HCT116 (cell line): Measurements from ENCODE around the gene RBFOX2. TPM values are rescaled to one million over a fixed set of nuclear protein-coding genes. Genes with fewer than 3 reads are reported as not detected.

Experiments used
- ATAC-seq: fragments of 200-7000 bp; cut with Tn5 transposase; 2 replicates; pipeline ENCODE4 v1.9.1; 2020; ENCODE audit warnings: mild to moderate bottlenecking, moderate library complexity
- BruUV-seq: library from RNA; stranded (reverse); fragments of 400-500 nt; replicated peaks from 2 replicates; lab custom pipeline; 2021; lab: Mats Ljungman, UMichigan
- CTCF ChIA-PET: fragments of 300-600 bp; sonication (Branson Sonifier 250); formaldehyde crosslinking; loops from one replicate; lab custom pipeline; 2021; ENCODE audit warnings: antibody characterized with exemption; lab: Charles Lee
- POLR2A ChIA-PET: fragments of 300-600, 350-600 bp; sonication (Branson Sonifier 250); formaldehyde crosslinking; loops from one replicate; lab custom pipeline; 2021; ENCODE audit warnings: antibody characterized with exemption; lab: Charles Lee
- RAD21 ChIA-PET, 2 experiments: fragments of 300-600 bp; sonication (Branson Sonifier 250); formaldehyde crosslinking; loops; one replicate each; lab custom pipeline; 2023; ENCODE audit warnings: low total read pairs in 2 of 2; ENCODE audit not compliant: uncharacterized antibody in 2 of 2, unreplicated experiment in 2 of 2, low non-redundant PET in 1 of 2; lab: Charles Lee
- DNase-seq: peaks from one replicate; pipeline ENCODE4 v3.0.0-alpha.2; 2010; ENCODE audit warnings: low read depth, low spot score
- H2AFZ ChIP-seq: fragments of 200-600 bp; shearing (Covaris generic), sonication (generic); 2 replicates; pipeline ENCODE4 v1.6.1; 2017; ENCODE audit warnings: low read depth, mixed run types, mixed read lengths, antibody characterized with exemption, low read length; ENCODE audit not compliant: poor library complexity, severe bottlenecking
- H3K27ac ChIP-seq: 2 replicates; pipeline ENCODE4 v1.5.1; 2012; ENCODE audit warnings: low read depth, low read length
- H3K27me3 ChIP-seq: fragments of 200-600 bp; sonication (generic); 2 replicates; pipeline ENCODE4 v1.6.1; 2016; ENCODE audit warnings: mixed run types, low read length, mixed read lengths; ENCODE audit not compliant: insufficient read depth
- H3K36me3 ChIP-seq, 2 experiments: fragments of 200-500 bp in 1 of 2; fragments of 200-600 bp in 1 of 2; sonication (Bioruptor generic) in 1 of 2; sonication (generic) in 1 of 2; 2 replicates each; pipeline versions ENCODE4 v1.5.1 to v1.6.1; 2014 to 2016; ENCODE audit warnings: low read length in 2 of 2, inconsistent platforms in 1 of 2, mixed read lengths in 1 of 2, mixed run types in 1 of 2; ENCODE audit not compliant: insufficient read depth in 2 of 2, control insufficient read depth in 1 of 2
- H3K4me1 ChIP-seq, 2 experiments: fragments of 200-600 bp in 1 of 2; sonication (generic) in 1 of 2; 2 replicates each; pipeline versions ENCODE4 v1.5.1 to v1.6.1; 2012 to 2017; ENCODE audit warnings: low read length in 2 of 2, inconsistent platforms in 1 of 2, mild to moderate bottlenecking in 1 of 2, mixed read lengths in 1 of 2, mixed run types in 1 of 2, moderate library complexity in 1 of 2; ENCODE audit not compliant: insufficient read depth in 2 of 2, control insufficient read depth in 1 of 2
- H3K4me2 ChIP-seq: fragments of 200-600 bp; sonication (generic); 2 replicates; pipeline ENCODE4 v1.6.1; 2017; ENCODE audit warnings: mixed run types, low read length, mixed read lengths
- H3K4me3 ChIP-seq, 2 experiments: fragments of 200-600 bp in 1 of 2; sonication (generic) in 1 of 2; replicated peaks in 1 of 2; 2 replicates each; pipeline ENCODE4 v1.5.1; 2011 to 2016; ENCODE audit warnings: low read length in 2 of 2, control low read depth in 1 of 2, low read depth in 1 of 2, mild to moderate bottlenecking in 1 of 2, mixed read lengths in 1 of 2, mixed run types in 1 of 2
- H3K79me2 ChIP-seq: fragments of 200-600 bp; sonication (generic); 2 replicates; pipeline ENCODE4 v1.6.1; 2017; ENCODE audit warnings: mild to moderate bottlenecking, mixed run types, low read length, moderate library complexity, mixed read lengths; ENCODE audit not compliant: insufficient read depth
- H3K9ac ChIP-seq: fragments of 200-600 bp; sonication (generic); 2 replicates; pipeline ENCODE4 v1.6.1; 2016; ENCODE audit warnings: low read length, mixed read lengths
- H3K9me2 ChIP-seq: fragments of 200-600 bp; sonication (generic), shearing (Covaris generic); 2 replicates; pipeline ENCODE4 v1.6.1; 2017; ENCODE audit warnings: mixed run types, mild to moderate bottlenecking, moderate library complexity; ENCODE audit not compliant: insufficient read depth
- H3K9me3 ChIP-seq, 2 experiments: fragments of 200-500 bp in 1 of 2; fragments of 200-600 bp in 1 of 2; sonication (Bioruptor generic) in 1 of 2; sonication (generic) in 1 of 2; 2 replicates each; pipeline ENCODE4 v1.6.1; 2014 to 2017; ENCODE audit warnings: low read length in 2 of 2, mixed read lengths in 2 of 2, inconsistent platforms in 1 of 2, low read depth in 1 of 2, mild to moderate bottlenecking in 1 of 2, mixed run types in 1 of 2, moderate library complexity in 1 of 2; ENCODE audit not compliant: control insufficient read depth in 1 of 2, insufficient read depth in 1 of 2
- H4K20me1 ChIP-seq: fragments of 200-600 bp; sonication (generic), shearing (Covaris generic); 2 replicates; pipeline ENCODE4 v1.6.1; 2017; ENCODE audit warnings: mixed run types, mild to moderate bottlenecking, moderate library complexity; ENCODE audit not compliant: insufficient read depth
- CEBPB ChIP-seq: IDR thresholded peaks from 2 replicates; pipeline ENCODE4 v1.6.1; 2012; ENCODE audit warnings: low read depth
- ELF1 ChIP-seq: IDR thresholded peaks from 2 replicates; pipeline ENCODE4 v1.6.1; 2012; ENCODE audit warnings: low read depth, borderline replicate concordance
- EZH2 ChIP-seq: fragments of 200-600 bp; sonication (generic); IDR thresholded peaks from 2 replicates; pipeline ENCODE4 v1.6.1; 2017; ENCODE audit warnings: antibody characterized with exemption, mixed run types
- EZH2phosphoT487 ChIP-seq: fragments of 200-600 bp; IDR thresholded peaks from 2 replicates; pipeline ENCODE4 v1.6.1; 2018; ENCODE audit warnings: antibody characterized with exemption, borderline replicate concordance
- POLR2A ChIP-seq: IDR thresholded peaks from 2 replicates; pipeline ENCODE4 v1.7.0; 2011; ENCODE audit warnings: borderline replicate concordance; ENCODE audit not compliant: insufficient read depth, insufficient read length; ENCODE audit errors: extremely low read depth
- SIN3A ChIP-seq: IDR thresholded peaks from 2 replicates; pipeline ENCODE4 v1.6.1; 2012; ENCODE audit warnings: low read depth
- ZFX ChIP-seq: fragments of 450-650 bp; IDR thresholded peaks from 2 replicates; pipeline ENCODE4 v1.6.1; 2017
- intact Hi-C: fragments of 100-400 bp; cut with micrococcal nuclease; formaldehyde crosslinking; loops from 2 replicates; pipeline ENCODE4 v1.10.0; 2022
- total RNA-seq: library from RNA; stranded (reverse); gene quantifications from one replicate; pipeline ENCODE4 v1.2.1, GENCODE V29; 2021; ENCODE audit not compliant: unreplicated experiment
- TF ChIP-seq, protein P1 (sequence below): IDR thresholded peaks from 2 replicates; pipeline ENCODE4 v1.6.1; 2011; ENCODE audit warnings: mild to moderate bottlenecking, low read length, moderate library complexity; ENCODE audit not compliant: insufficient replicate concordance; ENCODE audit errors: extremely low read depth
- TF ChIP-seq, protein P2 (sequence below): IDR thresholded peaks from 2 replicates; pipeline ENCODE4 v1.6.1; 2012
- TF ChIP-seq, protein P3 (sequence below): IDR thresholded peaks from 2 replicates; pipeline ENCODE4 v1.6.1; 2012

Gene RBFOX2
- total RNA-seq, 1 experiment from 2014 or later, result 83.9 TPM

DNA sequence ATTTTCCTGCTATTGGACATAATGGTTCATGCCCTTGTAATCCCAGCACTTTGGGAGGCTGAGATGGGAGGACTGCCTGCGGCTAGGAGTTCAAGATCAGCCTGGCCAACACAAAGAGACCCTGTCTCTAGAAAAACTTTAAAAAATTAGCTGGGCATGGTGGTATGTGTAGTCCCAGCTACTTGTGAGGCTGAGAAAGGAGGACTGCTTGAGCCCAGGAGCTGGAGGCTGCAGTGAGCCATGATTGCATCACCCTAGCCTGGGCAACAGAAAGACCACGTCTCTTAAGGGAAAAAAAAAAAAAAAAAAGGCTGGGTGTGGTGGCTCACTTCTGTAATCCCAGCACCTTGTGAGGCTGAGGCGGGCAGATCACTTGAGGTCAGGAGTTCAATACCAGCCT is 217.0 kb downstream of the RBFOX2 start:
- no peak overlapping the region for H3K27ac ChIP-seq
- no peaks in the 10 kb centered on the region for H4K20me1 ChIP-seq
- H3K4me1 ChIP-seq, result no peaks in the 10 kb centered on the region
- H3K9me2 ChIP-seq, result no peaks in the 10 kb centered on the region
- intact Hi-C loops, result no loop called here
- DNase-seq (no peak), ATAC-seq (no peak)
- peaks cover 29% of the 10 kb centered on the region for H3K79me2 ChIP-seq
- no TSS peak for BruUV-seq
- no peak overlapping the region for H3K4me3 ChIP-seq
- CTCF ChIA-PET, result no interaction called here
- H3K9me3 ChIP-seq, result no peaks in the 10 kb centered on the region
- no peak overlapping the region for H2AFZ ChIP-seq
- no peaks in the 10 kb centered on the region for H3K27me3 ChIP-seq
- TF ChIP-seq, protein P1, sequence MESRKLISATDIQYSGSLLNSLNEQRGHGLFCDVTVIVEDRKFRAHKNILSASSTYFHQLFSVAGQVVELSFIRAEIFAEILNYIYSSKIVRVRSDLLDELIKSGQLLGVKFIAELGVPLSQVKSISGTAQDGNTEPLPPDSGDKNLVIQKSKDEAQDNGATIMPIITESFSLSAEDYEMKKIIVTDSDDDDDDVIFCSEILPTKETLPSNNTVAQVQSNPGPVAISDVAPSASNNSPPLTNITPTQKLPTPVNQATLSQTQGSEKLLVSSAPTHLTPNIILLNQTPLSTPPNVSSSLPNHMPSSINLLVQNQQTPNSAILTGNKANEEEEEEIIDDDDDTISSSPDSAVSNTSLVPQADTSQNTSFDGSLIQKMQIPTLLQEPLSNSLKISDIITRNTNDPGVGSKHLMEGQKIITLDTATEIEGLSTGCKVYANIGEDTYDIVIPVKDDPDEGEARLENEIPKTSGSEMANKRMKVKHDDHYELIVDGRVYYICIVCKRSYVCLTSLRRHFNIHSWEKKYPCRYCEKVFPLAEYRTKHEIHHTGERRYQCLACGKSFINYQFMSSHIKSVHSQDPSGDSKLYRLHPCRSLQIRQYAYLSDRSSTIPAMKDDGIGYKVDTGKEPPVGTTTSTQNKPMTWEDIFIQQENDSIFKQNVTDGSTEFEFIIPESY, result no peak
- TF ChIP-seq ZFX (no peak), EZH2 (no peak), ELF1 (no peak), EZH2phosphoT487 (no peak), POLR2A (no peak), SIN3A (no peak), CEBPB (no peak)
- TF ChIP-seq, protein P2, sequence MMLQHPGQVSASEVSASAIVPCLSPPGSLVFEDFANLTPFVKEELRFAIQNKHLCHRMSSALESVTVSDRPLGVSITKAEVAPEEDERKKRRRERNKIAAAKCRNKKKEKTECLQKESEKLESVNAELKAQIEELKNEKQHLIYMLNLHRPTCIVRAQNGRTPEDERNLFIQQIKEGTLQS, result no peak
- TF ChIP-seq, protein P3, sequence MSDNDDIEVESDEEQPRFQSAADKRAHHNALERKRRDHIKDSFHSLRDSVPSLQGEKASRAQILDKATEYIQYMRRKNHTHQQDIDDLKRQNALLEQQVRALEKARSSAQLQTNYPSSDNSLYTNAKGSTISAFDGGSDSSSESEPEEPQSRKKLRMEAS, result no peak
- POLR2A ChIA-PET, result no interaction called here
- no peak overlapping the region for H3K4me2 ChIP-seq
- peaks cover 0 to 3% of the 10 kb centered on the region in 2 experiments; a peak in 1 of 4 replicates for H3K36me3 ChIP-seq
- RAD21 ChIA-PET, result no interaction called here
- no peak overlapping the region for H3K9ac ChIP-seq
